HG03378 (cell line): ENCODE results near the gene CRADD.
"Not testable (repeated sequence)": the region's sequence is repeated elsewhere in the genome, so short reads cannot be mapped to it uniquely, and the experiment has no call there.

Experiments used
- ATAC-seq: cut with Tn5 transposase; IDR thresholded peaks from one replicate; pipeline ENCODE4 v1.9.1; 2021; ENCODE audit warnings: mild to moderate bottlenecking, moderate library complexity; ENCODE audit not compliant: unreplicated experiment

The CRADD gene

DNA sequence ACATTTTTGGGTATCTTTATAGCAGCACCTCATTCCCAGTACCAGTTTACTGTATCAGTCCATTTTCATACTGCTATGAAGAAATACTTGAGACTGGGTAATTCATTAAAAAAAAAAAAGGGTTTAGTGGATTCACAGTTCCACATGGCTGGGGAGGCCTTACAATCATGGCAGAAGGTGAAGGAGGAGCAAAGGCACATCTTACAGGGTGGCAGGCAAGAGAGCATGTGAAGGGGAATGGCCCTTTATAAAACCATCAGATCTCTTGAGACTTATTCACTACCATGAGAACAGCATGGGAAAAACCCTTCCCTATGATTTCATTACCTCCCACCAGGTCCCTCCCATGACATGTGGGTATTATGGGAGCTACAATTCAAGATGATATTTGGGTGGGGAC lies 77.7 kb downstream of the CRADD start:
- not testable (repeated sequence) for ATAC-seq

DNA sequence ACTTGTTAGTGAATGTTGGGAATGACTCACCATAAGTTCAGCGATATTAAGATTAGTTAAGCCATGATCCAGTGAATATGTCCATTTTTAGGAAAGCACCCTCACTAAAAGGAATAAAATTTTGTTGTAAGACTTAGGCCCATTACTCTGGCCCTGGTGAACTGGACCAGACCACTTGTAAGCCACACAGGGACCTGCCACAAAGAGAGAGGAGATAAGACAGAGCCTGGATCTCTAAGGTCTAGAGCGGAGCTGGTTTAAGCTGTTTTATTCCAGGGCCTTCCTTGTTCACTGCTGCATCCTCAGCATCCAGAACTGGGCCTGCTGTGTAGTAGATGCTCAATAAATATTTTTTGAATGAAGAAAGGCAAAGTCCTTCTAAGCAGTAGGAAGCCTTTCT lies 79.1 kb downstream of the CRADD start:
- ATAC-seq = no peak

- ATAC-seq = no peak
Measured at GRCh38 chr12:93757792-93758694, 80.9 kb downstream of the CRADD start.

- no peak for ATAC-seq
Measured at GRCh38 chr12:93758801-93759373, 81.7 kb downstream of the CRADD start.

GRCh38 chr12:93759512-93760081 lies 82.4 kb downstream of the CRADD start:
- ATAC-seq = no peak

DNA sequence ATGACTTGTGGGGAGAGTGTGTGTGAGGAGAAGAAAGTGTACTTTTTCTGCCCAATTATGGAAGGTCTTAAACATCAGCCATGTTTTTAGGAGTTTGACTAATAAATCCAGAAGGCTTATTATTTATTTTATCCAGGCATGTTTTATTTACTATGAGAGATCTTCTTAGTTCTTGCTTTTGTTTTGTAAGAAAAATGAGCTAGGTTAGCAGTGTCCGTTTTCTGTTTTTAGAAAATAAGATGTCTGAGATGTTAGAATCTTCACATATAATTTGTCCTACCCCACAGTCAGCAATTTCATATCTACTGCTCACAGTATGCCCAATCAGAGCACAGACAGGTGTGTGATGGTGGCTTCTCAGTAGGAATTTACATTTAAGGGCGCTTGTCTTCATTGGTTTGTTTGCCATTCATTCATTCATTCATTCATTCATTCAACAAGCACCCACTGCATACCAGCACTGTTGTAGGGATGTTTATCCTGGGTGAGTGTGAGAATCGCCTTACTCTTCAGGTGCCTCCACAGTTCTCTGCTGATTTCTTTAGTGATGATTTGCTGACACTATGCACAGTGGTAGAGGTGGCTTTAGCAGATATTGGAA lies 83.2 kb downstream of the CRADD start:
- no peak for ATAC-seq

- ATAC-seq = no peak
Measured at GRCh38 chr12:93762059-93762719, 85.0 kb downstream of the CRADD start.

GRCh38 chr12:93762912-93763553 lies 85.9 kb downstream of the CRADD start:
- ATAC-seq = no peak

DNA sequence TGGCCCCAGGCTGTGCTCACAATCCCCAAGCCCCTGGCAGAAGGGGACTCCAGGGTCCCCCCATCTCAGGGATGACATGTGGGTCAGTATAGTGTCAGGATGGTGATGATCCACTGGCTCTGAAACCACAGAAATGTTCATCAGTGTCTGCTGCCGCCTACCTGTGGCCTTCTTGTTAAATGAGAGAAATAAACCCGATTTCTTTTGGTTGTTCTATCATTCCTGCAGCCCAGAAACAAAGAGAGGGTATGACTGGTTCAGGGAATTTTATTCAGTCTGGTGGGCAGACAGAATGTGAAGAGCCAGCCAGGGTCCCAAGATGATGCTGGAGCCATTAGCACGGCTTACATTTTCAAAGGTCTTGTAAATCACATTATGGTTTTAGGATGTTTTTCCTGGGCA lies 86.6 kb downstream of the CRADD start:
- no peak for ATAC-seq

- no peak for ATAC-seq
Measured at GRCh38 chr12:93766371-93766770, 89.2 kb downstream of the CRADD start.

- ATAC-seq = no peak
Measured at GRCh38 chr12:93766796-93767523, 89.8 kb downstream of the CRADD start.

GRCh38 chr12:93767524-93767863 lies 90.3 kb downstream of the CRADD start:
- no peak for ATAC-seq

GRCh38 chr12:93772003-93772700 lies 95.0 kb downstream of the CRADD start:
- no peak for ATAC-seq

DNA sequence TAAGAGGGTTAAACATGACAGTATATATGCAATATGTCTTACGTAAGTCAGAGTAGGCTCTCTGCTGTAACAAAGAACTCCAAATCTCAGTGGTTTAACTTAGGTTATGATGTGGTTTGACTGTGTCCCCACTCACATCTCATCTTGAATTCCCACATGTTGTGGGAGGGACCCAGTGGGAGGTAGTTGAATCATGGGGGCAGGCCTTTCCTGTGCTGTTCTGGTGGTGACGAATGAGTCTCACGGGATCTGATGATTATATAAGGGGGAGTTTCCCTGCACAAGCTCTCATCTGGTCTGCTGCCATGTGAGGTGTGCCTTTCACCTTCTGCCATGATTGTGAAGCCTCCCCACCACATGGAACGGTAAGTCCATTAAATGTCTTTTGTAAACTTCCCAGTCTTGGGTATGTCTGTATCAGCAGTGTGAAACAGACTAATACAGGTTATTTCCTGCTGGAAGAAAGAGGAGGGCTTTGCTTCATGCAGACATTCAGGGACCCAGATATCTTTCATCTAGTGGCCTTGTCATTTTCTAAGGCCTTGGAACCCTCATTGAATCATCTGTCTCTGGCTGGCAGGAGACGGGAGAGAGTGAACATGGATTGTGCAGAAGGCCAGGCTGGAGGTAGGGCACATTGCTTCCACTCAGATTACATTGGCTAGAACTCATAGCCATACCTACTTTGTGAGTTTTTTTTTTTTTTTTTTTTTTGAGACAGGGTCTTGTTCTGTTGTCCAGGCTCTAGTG lies 96.1 kb downstream of the CRADD start:
- ATAC-seq = no peak

GRCh38 chr12:93776581-93777018 lies 99.4 kb downstream of the CRADD start:
- ATAC-seq = no peak

DNA sequence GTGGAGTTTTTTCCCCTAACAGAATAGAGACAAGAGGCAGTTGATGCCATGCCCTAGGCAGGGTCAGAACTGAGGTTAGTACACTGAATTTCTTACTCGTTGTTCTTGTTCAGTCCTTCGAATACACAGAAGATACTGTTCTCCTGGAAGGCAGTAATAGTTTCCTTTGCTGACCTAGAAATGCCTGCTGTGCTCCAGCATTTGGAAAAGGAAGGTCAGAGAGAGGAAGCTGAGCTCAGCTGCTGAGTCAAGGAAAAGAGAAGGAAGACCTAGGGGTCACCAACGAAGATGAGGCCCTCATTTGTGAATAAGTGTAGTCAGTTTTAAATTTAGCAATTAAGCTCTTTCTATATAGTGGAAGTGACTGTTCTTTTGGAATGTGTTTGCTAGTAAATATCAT lies 100.1 kb downstream of the CRADD start:
- ATAC-seq = no peak

DNA sequence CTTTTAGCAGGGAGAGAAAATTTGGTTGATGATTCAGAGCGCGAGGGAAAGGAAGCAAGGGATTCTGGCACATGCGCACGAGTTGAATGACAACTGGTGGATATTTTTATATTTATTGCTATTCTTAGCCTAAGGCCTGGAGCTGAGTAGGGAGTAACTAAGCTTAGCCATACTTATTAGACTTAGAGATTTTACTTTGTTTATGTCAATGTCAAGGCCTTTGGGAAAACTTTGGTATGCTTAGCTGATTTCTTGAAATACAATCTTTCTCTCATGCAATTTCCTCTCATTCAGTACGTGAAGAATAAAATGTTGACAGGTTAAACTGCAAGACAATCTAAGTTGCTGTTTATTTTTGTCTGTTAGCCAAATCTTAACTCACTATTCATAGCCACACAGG lies 101.1 kb downstream of the CRADD start:
- no peak for ATAC-seq

DNA sequence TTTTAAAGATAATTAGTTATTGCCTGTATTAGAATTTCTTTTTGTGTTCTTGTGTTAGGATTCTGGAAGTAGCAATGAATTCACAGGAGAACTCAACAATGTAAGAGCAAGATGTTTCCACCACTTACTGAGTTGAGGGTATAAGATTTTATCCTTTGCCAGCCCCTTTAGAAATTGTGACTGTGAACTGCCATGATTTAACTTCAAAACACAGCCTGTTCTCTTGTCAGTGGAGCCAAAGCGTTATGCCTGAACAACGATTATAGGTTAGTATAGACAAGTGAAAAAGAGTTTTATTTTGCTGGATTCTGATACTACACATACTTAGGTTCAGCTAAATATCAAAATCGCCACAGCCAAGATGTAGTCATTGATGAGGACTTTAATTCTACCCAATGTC lies 101.6 kb downstream of the CRADD start:
- ATAC-seq = no peak
